Panc1 (cell line): ENCODE results near the gene FRRS1.

Source experiments
- POLR2AphosphoS5 ChIP-seq: IDR thresholded peaks from 2 replicates; pipeline ENCODE4 v1.6.1; 2012; ENCODE audit warnings: mild to moderate bottlenecking, low read depth, low read length, moderate library complexity
- SIN3A ChIP-seq: IDR thresholded peaks from 2 replicates; pipeline ENCODE4 v1.6.1; 2012; ENCODE audit warnings: low read depth, mild to moderate bottlenecking, low read length, moderate library complexity, borderline replicate concordance; ENCODE audit not compliant: insufficient read depth
- TCF7L2 ChIP-seq: IDR thresholded peaks from 2 replicates; pipeline ENCODE4 v1.6.1; 2011; ENCODE audit warnings: mild to moderate bottlenecking, low read depth, low read length, inconsistent platforms
- TF ChIP-seq, protein P1 (sequence below): fragments of 450-650 bp; IDR thresholded peaks from 2 replicates; pipeline ENCODE4 v1.5.1; 2017; ENCODE audit warnings: mild to moderate bottlenecking
- TF ChIP-seq, protein P2 (sequence below), 2 experiments: IDR thresholded peaks; 2 replicates each; pipeline ENCODE4 v1.6.1; 2011 to 2012; ENCODE audit warnings: low read depth in 2 of 2, control low read depth in 1 of 2, low read length in 1 of 2, mild to moderate bottlenecking in 1 of 2, moderate library complexity in 1 of 2; ENCODE audit not compliant: insufficient read depth in 1 of 2

DNA sequence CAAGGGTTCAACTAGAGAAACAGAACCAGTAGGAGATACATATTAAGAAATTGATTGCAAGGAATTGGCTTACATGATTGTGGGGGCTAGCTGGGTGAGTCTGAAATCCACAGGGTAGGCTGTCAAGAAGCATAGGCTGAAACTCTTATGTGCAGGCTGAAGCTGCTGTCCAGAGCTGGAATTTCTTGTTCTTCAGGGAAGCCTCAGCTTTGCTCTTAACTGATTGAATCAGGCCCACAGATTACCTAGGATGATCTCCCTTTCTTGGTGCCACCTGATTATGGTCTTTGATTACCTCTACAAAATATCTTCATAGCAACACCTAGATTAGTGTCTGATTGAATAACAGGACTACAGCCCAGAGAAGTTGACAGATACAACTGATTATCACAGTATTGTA lies 22.5 kb upstream of the FRRS1 start:
- no peak for TF ChIP-seq POLR2AphosphoS5
- TF ChIP-seq, protein P1, sequence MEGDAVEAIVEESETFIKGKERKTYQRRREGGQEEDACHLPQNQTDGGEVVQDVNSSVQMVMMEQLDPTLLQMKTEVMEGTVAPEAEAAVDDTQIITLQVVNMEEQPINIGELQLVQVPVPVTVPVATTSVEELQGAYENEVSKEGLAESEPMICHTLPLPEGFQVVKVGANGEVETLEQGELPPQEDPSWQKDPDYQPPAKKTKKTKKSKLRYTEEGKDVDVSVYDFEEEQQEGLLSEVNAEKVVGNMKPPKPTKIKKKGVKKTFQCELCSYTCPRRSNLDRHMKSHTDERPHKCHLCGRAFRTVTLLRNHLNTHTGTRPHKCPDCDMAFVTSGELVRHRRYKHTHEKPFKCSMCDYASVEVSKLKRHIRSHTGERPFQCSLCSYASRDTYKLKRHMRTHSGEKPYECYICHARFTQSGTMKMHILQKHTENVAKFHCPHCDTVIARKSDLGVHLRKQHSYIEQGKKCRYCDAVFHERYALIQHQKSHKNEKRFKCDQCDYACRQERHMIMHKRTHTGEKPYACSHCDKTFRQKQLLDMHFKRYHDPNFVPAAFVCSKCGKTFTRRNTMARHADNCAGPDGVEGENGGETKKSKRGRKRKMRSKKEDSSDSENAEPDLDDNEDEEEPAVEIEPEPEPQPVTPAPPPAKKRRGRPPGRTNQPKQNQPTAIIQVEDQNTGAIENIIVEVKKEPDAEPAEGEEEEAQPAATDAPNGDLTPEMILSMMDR: no peak
- TF ChIP-seq TCF7L2: no peak
- TF ChIP-seq, protein P2, sequence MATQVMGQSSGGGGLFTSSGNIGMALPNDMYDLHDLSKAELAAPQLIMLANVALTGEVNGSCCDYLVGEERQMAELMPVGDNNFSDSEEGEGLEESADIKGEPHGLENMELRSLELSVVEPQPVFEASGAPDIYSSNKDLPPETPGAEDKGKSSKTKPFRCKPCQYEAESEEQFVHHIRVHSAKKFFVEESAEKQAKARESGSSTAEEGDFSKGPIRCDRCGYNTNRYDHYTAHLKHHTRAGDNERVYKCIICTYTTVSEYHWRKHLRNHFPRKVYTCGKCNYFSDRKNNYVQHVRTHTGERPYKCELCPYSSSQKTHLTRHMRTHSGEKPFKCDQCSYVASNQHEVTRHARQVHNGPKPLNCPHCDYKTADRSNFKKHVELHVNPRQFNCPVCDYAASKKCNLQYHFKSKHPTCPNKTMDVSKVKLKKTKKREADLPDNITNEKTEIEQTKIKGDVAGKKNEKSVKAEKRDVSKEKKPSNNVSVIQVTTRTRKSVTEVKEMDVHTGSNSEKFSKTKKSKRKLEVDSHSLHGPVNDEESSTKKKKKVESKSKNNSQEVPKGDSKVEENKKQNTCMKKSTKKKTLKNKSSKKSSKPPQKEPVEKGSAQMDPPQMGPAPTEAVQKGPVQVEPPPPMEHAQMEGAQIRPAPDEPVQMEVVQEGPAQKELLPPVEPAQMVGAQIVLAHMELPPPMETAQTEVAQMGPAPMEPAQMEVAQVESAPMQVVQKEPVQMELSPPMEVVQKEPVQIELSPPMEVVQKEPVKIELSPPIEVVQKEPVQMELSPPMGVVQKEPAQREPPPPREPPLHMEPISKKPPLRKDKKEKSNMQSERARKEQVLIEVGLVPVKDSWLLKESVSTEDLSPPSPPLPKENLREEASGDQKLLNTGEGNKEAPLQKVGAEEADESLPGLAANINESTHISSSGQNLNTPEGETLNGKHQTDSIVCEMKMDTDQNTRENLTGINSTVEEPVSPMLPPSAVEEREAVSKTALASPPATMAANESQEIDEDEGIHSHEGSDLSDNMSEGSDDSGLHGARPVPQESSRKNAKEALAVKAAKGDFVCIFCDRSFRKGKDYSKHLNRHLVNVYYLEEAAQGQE (IDR thresholded peaks at IDR 0.05; ENCODE audit: insufficient read depth in 1 of 2, low read depth in 2 of 2, low read length in 1 of 2): no peak
- TF ChIP-seq SIN3A: no peak
